GM12801 (cell line): ENCODE results near the gene CLPSL1.

Source experiments
- TF ChIP-seq, protein P1 (sequence below): IDR thresholded peaks from one replicate; pipeline ENCODE4 v1.5.1; 2011; ENCODE audit warnings: control low read depth; ENCODE audit not compliant: insufficient read length; ENCODE audit errors: extremely low read depth

Gene CLPSL1

DNA sequence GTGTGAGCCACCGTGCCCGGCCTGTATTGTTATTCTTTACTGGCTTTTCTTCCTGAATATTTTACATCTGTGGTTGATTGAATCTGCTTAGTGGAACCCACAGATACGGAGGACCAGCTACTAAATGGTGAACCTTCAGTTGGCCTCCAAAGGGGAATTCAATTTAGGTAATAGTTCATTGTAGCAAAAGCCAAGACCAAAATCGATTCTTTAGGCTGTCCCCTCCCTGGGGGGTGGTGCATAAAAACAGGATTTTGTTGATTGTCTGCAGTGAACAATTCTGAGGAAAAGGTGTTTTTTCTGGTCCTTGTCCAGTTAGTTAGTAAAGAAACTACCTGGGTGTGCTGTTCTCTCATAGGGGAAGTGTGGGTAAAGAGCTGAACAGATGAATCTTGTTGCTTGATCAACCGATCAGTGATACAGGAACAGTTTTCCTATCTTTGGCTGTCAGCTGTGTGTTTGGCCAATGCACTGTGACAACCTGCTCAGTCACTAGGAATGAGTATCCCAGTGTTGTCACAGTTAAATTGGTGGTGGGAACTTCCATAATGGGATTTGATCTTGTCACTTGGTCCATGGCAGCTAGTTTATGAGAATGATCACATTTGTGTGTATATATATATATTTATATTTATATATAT, 43.9 kb downstream of the CLPSL1 start:
- TF ChIP-seq, protein P1, sequence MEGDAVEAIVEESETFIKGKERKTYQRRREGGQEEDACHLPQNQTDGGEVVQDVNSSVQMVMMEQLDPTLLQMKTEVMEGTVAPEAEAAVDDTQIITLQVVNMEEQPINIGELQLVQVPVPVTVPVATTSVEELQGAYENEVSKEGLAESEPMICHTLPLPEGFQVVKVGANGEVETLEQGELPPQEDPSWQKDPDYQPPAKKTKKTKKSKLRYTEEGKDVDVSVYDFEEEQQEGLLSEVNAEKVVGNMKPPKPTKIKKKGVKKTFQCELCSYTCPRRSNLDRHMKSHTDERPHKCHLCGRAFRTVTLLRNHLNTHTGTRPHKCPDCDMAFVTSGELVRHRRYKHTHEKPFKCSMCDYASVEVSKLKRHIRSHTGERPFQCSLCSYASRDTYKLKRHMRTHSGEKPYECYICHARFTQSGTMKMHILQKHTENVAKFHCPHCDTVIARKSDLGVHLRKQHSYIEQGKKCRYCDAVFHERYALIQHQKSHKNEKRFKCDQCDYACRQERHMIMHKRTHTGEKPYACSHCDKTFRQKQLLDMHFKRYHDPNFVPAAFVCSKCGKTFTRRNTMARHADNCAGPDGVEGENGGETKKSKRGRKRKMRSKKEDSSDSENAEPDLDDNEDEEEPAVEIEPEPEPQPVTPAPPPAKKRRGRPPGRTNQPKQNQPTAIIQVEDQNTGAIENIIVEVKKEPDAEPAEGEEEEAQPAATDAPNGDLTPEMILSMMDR = no peak

DNA sequence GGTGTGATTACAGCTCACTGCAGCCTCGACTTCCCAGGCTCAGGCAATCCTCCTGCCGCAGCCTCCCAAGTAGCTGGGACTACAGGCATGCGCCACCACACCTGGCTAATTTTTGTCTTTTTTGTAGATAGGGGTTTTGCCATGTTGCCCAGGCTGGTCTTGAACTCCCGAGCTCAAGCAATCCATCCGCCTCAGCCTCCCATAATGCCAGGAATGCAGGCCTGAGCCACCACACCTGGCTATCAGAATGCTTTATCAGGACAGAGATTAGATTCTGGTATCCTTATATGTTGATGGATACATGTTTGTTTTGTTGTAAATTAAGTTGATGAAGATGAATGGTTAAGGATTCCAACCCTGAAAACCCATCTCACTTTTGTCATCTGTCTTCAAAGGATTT, 48.5 kb downstream of the CLPSL1 start:
- TF ChIP-seq, protein P1 = no peak

DNA sequence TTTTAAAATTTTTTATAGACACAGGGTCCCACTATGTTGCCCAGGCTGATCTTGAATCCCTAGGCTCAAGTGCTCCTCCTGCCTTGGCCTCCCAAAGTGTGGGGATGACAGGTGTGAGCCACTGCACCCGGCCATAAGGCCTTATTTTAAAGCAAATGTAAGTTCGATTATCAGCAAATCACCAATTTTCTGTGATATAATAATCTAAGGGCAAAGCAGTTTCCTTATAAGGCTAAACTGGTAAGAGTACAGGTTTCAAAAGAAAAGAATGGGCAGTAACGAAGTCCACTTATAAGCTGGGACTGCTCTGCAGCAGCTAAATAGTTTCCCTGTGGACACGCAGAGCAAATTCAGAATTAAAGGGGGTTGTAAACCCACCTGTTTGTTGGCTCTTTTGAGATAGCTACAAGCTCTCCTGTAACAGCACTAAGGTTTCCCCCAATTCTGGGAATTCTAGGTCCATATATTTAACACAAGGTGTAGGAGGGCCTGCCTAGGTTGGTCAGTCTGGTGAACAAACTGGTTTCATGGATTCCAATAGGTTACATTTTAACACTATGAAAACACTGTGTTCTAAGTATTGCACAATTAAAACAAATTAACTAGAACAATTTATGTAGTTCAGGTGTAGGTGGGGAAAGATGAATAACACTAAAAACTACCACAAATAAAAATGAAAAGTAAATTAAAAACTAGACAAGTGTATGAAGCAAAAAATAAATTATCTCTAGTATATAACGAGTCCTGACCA, 50.6 kb downstream of the CLPSL1 start:
- TF ChIP-seq, protein P1 = no peak

DNA sequence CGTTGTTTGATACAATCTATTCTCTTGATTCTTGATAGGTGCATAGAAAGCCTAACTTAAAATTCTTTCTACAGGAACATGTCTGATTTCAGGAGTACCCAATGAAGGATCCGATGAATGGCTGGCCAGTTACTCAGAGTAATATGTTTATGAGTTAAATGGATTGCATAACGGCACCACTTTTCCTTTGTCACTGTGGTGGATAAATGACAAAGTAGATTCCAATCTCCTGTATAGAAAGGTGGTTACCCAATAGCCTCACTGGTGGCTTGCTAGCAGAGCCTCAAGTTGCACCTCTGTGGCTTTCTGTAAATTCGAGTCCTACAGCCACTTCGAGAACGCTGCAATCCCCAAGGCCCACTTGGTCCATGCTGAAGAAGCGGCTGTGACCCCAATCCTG, 52.7 kb downstream of the CLPSL1 start:
- TF ChIP-seq, protein P1 = no peak
